GM12878 (cell line): ENCODE results near the gene GMDS. TPM values are rescaled to one million over a fixed set of nuclear protein-coding genes. Genes with fewer than 3 reads are reported as not detected.

Source experiments
- ATAC-seq: fragments of 200-7000 bp; cut with Tn5 transposase; 3 replicates; pipeline ENCODE4 v1.9.1; 2020; ENCODE audit warnings: mild to moderate bottlenecking, moderate library complexity
- BruUV-seq: library from RNA; stranded (reverse); fragments of 400-500 nt; replicated peaks from 2 replicates; lab custom pipeline; 2021; lab: Mats Ljungman, UMichigan
- CTCF ChIA-PET: fragments of 300-600 bp; sonication (Branson Sonifier 250); formaldehyde crosslinking; extraction: SDS; loops from one replicate; lab custom pipeline; 2021; ENCODE audit warnings: inconsistent platforms; lab: Yijun Ruan, JAX
- POLR2A ChIA-PET: fragments of 350-600 bp; formaldehyde crosslinking; extraction: SDS; loops from one replicate; lab custom pipeline; 2021; ENCODE audit warnings: inconsistent platforms; lab: Charles Lee
- RAD21 ChIA-PET: fragments of 300-600 bp; sonication (Branson Sonifier 250); formaldehyde crosslinking; loops from one replicate; lab custom pipeline; 2023; ENCODE audit warnings: antibody characterized with exemption; ENCODE audit not compliant: unreplicated experiment; lab: Charles Lee
- SMC1A ChIA-PET: fragments of 300-600 bp; sonication (Branson Sonifier 250); formaldehyde crosslinking; loops from one replicate; lab custom pipeline; 2023; ENCODE audit not compliant: unreplicated experiment, uncharacterized antibody; lab: Charles Lee
- DNase-seq: peaks from one replicate; pipeline ENCODE4 v3.0.0-alpha.2; 2011; ENCODE audit warnings: low read depth, low spot score
- FAIRE-seq: peaks from 3 replicates; lab custom pipeline; 2011; peaks lifted over from hg19 to GRCh38; lab: Jason Lieb, UNC
- H2AFZ ChIP-seq: 2 replicates; pipeline ENCODE4 v1.6.0; 2011; ENCODE audit warnings: low read depth, low read length, control low read depth; ENCODE audit not compliant: control insufficient read depth
- H3K27ac ChIP-seq: 2 replicates; pipeline ENCODE4 v1.5.1; 2011; ENCODE audit warnings: control low read depth; ENCODE audit not compliant: control insufficient read depth, insufficient read depth
- H3K27me3 ChIP-seq, 2 experiments: replicated peaks in 1 of 2; 2 replicates each; pipeline versions ENCODE4 v1.6.0 to v1.6.1; 2011; ENCODE audit warnings: low read length in 1 of 2; ENCODE audit not compliant: control insufficient read depth in 2 of 2, insufficient read depth in 2 of 2
- H3K36me3 ChIP-seq, 2 experiments: 2 replicates each; pipeline ENCODE4 v1.5.1; 2011; ENCODE audit warnings: low read length in 1 of 2; ENCODE audit not compliant: control insufficient read depth in 2 of 2, insufficient read depth in 2 of 2
- H3K4me1 ChIP-seq: 2 replicates; pipeline ENCODE4 v1.6.1; 2011; ENCODE audit warnings: mild to moderate bottlenecking, low read length, moderate library complexity, mixed read lengths; ENCODE audit not compliant: control insufficient read depth, insufficient read depth
- H3K4me2 ChIP-seq: 2 replicates; pipeline ENCODE4 v1.6.0; 2011; ENCODE audit warnings: control low read depth; ENCODE audit not compliant: control insufficient read depth, insufficient read depth
- H3K4me3 ChIP-seq: fragments of 200-600 bp; sonication (generic); 2 replicates; pipeline ENCODE4 v1.5.1; 2016
- H3K79me2 ChIP-seq: 2 replicates; pipeline ENCODE4 v1.6.0; 2011; ENCODE audit warnings: low read length; ENCODE audit not compliant: control insufficient read depth, insufficient read depth
- H3K9ac ChIP-seq: 2 replicates; pipeline ENCODE4 v1.8.0; 2011; ENCODE audit warnings: low read length, control low read depth, mixed read lengths; ENCODE audit not compliant: control insufficient read depth, insufficient read depth
- H3K9me3 ChIP-seq: replicated peaks from 3 replicates; pipeline ENCODE4 v1.5.1; 2011; ENCODE audit warnings: mild to moderate bottlenecking, low read length; ENCODE audit not compliant: control insufficient read depth, insufficient read depth
- H4K20me1 ChIP-seq: 2 replicates; pipeline ENCODE4 v1.6.0; 2011; ENCODE audit not compliant: control insufficient read depth, insufficient read depth
- BACH1 ChIP-seq: fragments of 450-650 bp; IDR thresholded peaks from 2 replicates; pipeline ENCODE4 v1.6.1; 2017; ENCODE audit warnings: mild to moderate bottlenecking, borderline replicate concordance
- CBFB ChIP-seq: IDR thresholded peaks from 2 replicates; pipeline ENCODE4 v1.6.1; 2016; ENCODE audit warnings: antibody characterized with exemption, low read depth
- CHD2 ChIP-seq: IDR thresholded peaks from 2 replicates; pipeline ENCODE4 v1.6.1; 2011; ENCODE audit warnings: low read depth, low read length, improper control_type of control experiment, borderline replicate concordance
- CTCF ChIP-seq, 3 experiments: IDR thresholded peaks in 2 of 3; conservative IDR thresholded peaks in 1 of 3; 2 replicates each; pipeline ENCODE4 v1.5.1; 2011; ENCODE audit warnings: low read depth in 3 of 3, low read length in 3 of 3, mild to moderate bottlenecking in 3 of 3, control low read depth in 2 of 3, moderate library complexity in 2 of 3, inconsistent platforms in 1 of 3, mixed read lengths in 1 of 3; ENCODE audit not compliant: control insufficient read depth in 2 of 3, insufficient read depth in 1 of 3; ENCODE audit errors: extremely low read depth in 1 of 3
- FOS ChIP-seq: IDR thresholded peaks from 3 replicates; pipeline ENCODE4 v1.6.1; 2011; ENCODE audit warnings: borderline replicate concordance; ENCODE audit not compliant: insufficient read length; ENCODE audit errors: extremely low read depth
- FOXM1 ChIP-seq: IDR thresholded peaks from 2 replicates; pipeline ENCODE4 v1.6.1; 2012; ENCODE audit warnings: low read depth, mild to moderate bottlenecking, inconsistent platforms, low read length, moderate library complexity
- HCFC1 ChIP-seq: fragments of 150-350 bp; IDR thresholded peaks from 2 replicates; pipeline ENCODE4 v1.6.1; 2014; ENCODE audit warnings: low read length
- HDAC2 ChIP-seq: fragments of 200-600 bp; sonication (generic); IDR thresholded peaks from 2 replicates; pipeline ENCODE4 v1.6.1; 2017
- JUNB ChIP-seq: IDR thresholded peaks from 2 replicates; pipeline ENCODE4 v1.6.1; 2016; ENCODE audit warnings: antibody characterized with exemption, mild to moderate bottlenecking
- KAT2A ChIP-seq: conservative IDR thresholded peaks from 2 replicates; pipeline ENCODE4 v1.6.1; 2011; ENCODE audit warnings: low read depth, low read length; ENCODE audit not compliant: control insufficient read depth
- KDM1A ChIP-seq: fragments of 200-600 bp; sonication (generic); IDR thresholded peaks from 2 replicates; pipeline ENCODE4 v1.6.1; 2016; ENCODE audit warnings: borderline replicate concordance
- MYB ChIP-seq: fragments of 150-350 bp; IDR thresholded peaks from 2 replicates; pipeline ENCODE4 v1.6.1; 2014; ENCODE audit warnings: mild to moderate bottlenecking, low read depth, low read length, borderline replicate concordance
- NRF1 ChIP-seq: conservative IDR thresholded peaks from 2 replicates; pipeline ENCODE4 v1.6.1; 2011; ENCODE audit warnings: mild to moderate bottlenecking, low read depth, low read length, improper control_type of control experiment
- PKNOX1 ChIP-seq: fragments of 450-650 bp; IDR thresholded peaks from 2 replicates; pipeline ENCODE4 v1.6.1; 2016; ENCODE audit warnings: mild to moderate bottlenecking
- POU2F2 ChIP-seq: IDR thresholded peaks from 3 replicates; pipeline ENCODE4 v1.6.1; 2011; ENCODE audit warnings: low read depth, mild to moderate bottlenecking, low read length, borderline replicate concordance
- RB1 ChIP-seq: fragments of 450-650 bp; formaldehyde crosslinking; IDR thresholded peaks from 2 replicates; pipeline ENCODE4 v1.6.1; 2017; ENCODE audit warnings: mild to moderate bottlenecking, borderline replicate concordance
- WRNIP1 ChIP-seq: IDR thresholded peaks from 2 replicates; pipeline ENCODE4 v1.6.1; 2011; ENCODE audit warnings: low read depth, low read length, improper control_type of control experiment, borderline replicate concordance
- WGBS: methylation state at CpG from one replicate; pipeline ENCODE4 v1.1.6; 2016; ENCODE audit warnings: low lambda C conversion rate; ENCODE audit not compliant: insufficient replicate concordance, insufficient coverage; ENCODE audit errors: missing lambda C conversion rate; 5-methylcytosine and 5-hydroxymethylcytosine counted together
- in situ Hi-C: fragments of 300-500 bp; cut with MboI; formaldehyde crosslinking; loops from 9 replicates; pipeline ENCODE4 v1.14.3; 2018; ENCODE audit warnings: mixed read lengths
- intact Hi-C: fragments of 100-400 bp; cut with micrococcal nuclease; formaldehyde crosslinking; loops from one replicate; pipeline ENCODE4 v1.14.2; 2022; ENCODE audit not compliant: unreplicated experiment
- polyA plus RNA-seq, 11 experiments: library from polyadenylated mRNA; depleted of rRNA in 4 of 11; unstranded in 6 of 11; stranded (reverse) in 5 of 11; fragments of >200 nt; fragmentation: Nextera tagmentation in 4 of 11; fragmentation: Illumina TruSeq in 1 of 11; extraction: Ambion mirVana in 4 of 11; extraction: Trizol in 1 of 11; gene quantifications; 1 replicate in 1 of 11; 2 replicates in 10 of 11; pipeline versions ENCODE4 v1.2.1 to v1.2.3, GENCODE V29; 2011 to 2016; ENCODE audit warnings: inconsistent platforms in 2 of 11, missing spikeins in 2 of 11, low read depth in 1 of 11
- total RNA-seq, 4 experiments: library from RNA; depleted of rRNA in 3 of 4; stranded (reverse); fragments of >200 nt in 3 of 4; fragmentation: Illumina TruSeq in 1 of 4; extraction: Trizol in 1 of 4; gene quantifications; 2 replicates each; pipeline versions ENCODE4 v1.2.1 to v1.2.3, GENCODE V29; 2013 to 2021
- TF ChIP-seq, protein P1 (sequence below): fragments of 450-650 bp; IDR thresholded peaks from 2 replicates; pipeline ENCODE4 v1.6.1; 2017; ENCODE audit warnings: low read depth, mild to moderate bottlenecking, moderate library complexity

GMDS gene
- total and polyA plus RNA-seq, 10 of the 15 experiments (the other 5 are each of a cell fraction or from before 2014, with no cell fraction given), result 0.61 to 53.8 (median 29.3) TPM

DNA sequence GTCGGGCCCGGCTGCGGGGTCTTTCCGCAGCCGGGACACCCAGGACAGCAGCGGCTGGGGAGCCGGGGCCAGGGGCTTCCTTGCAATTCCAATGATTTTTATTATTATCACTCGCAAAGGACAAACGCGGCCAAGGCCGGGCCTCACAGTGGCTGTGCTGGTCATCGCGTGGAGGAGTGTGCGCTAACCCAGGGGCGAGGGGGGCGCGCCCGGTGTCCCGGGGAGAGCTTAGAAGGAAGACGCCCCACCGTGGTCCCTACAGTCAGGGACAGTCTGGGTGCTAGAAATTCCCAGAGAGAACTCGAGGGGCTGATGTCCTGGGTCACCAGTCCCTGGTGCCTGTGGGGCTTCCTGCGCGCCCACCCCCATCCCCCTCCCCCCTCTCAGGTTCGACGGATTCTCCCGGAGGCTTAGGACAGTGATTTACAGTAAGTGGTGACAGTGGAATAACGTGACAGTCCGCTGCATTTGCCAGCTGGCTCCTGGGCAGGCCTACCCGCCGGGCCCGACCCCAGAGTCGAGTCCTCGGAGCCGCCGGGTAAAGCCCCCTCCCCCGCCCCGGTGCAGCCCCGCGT lies 626.2 kb downstream of the GMDS start (continued):
- TF ChIP-seq CTCF (IDR thresholded peaks at IDR 0.05 in 2 of 3, conservative IDR thresholded peaks at IDR 0.05 in 1 of 3; ENCODE audit: control insufficient read depth in 2 of 3, extremely low read depth in 1 of 3, insufficient read depth in 1 of 3, low read depth in 3 of 3, low read length in 3 of 3) (no peak), KDM1A (no peak), FOS (no peak), HDAC2 (no peak), RB1 (no peak)
- TF ChIP-seq, all 136 proteins: peak for 0

DNA sequence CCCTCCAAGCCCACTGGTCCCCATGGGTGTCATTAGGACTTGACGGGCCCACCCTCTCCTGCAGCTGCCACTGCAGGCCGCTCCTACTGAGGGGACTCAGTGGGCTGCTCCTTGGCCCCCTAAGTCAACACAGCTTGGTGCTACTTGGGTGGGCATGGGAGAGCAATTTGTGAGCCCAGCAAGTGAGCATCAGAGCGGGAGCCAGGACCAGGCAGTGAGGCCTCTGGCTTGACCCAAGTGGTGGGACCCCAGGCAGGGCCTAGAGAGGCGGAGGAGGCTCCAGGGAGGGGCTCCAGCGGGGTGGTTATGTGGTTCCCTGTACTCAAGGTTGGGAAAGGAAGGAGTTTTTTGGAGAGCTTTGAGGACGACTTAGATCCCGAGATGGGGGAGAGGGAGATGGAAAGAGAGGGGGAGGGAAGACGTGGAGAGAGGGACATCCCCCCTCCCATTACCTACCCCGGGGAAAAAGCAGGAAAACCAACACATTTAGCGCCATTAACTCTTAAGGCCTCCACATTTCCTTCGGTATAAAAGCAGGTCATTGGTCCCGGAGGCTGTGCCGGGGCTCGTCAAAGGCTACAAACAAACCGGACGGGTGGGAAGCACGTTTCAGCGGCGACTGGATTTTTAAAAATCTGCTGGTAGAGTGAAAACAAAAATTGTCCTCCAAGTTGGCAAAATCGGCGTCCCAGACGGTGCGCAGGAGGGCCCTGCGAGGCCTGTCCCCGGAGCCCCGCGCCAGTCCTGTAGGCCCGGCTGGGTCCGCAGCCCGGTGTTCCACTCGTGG lies 626.9 kb downstream of the GMDS start:
- ChIA-PET RAD21 (no interaction called here), POLR2A (no interaction called here), SMC1A (no interaction called here), CTCF (no interaction called here)
- Histone ChIP-seq H3K36me3 (no peaks in the 10 kb centered on the region), H4K20me1 (peaks cover 3% of the 10 kb centered on the region; the same call in 1 of the 2 replicates), H3K4me2 (no peak overlapping the region), H3K9ac (no peak overlapping the region), H2AFZ (no peak overlapping the region), H3K79me2 (no peaks in the 10 kb centered on the region), H3K27ac (no peak overlapping the region), H3K9me3 (no peaks in the 10 kb centered on the region; the same call in 2 of the 3 replicates), H3K27me3 (peaks cover 0 to 3% of the 10 kb centered on the region in 2 experiments; a peak in 3 of 4 replicates), H3K4me1 (no peaks in the 10 kb centered on the region), H3K4me3 (no peak overlapping the region)
- in situ Hi-C loops, result no loop called here
- no TSS peak for BruUV-seq
- intact Hi-C loops, result no loop called here
- DNase-seq (no peak), FAIRE-seq (no peak), ATAC-seq (no peak)
- WGBS, result 85% methylated on average over 30 of the region's 31 CpGs
- TF ChIP-seq MYB, result no peak
- TF ChIP-seq JUNB, result no peak
- TF ChIP-seq BACH1, result no peak
- no peak for TF ChIP-seq CBFB
- TF ChIP-seq NRF1, result no peak
- TF ChIP-seq HCFC1, result no peak
- no peak for TF ChIP-seq POU2F2
- no peak for TF ChIP-seq CHD2
- no peak for TF ChIP-seq FOXM1
- no peak for TF ChIP-seq KAT2A
- TF ChIP-seq, protein P1, sequence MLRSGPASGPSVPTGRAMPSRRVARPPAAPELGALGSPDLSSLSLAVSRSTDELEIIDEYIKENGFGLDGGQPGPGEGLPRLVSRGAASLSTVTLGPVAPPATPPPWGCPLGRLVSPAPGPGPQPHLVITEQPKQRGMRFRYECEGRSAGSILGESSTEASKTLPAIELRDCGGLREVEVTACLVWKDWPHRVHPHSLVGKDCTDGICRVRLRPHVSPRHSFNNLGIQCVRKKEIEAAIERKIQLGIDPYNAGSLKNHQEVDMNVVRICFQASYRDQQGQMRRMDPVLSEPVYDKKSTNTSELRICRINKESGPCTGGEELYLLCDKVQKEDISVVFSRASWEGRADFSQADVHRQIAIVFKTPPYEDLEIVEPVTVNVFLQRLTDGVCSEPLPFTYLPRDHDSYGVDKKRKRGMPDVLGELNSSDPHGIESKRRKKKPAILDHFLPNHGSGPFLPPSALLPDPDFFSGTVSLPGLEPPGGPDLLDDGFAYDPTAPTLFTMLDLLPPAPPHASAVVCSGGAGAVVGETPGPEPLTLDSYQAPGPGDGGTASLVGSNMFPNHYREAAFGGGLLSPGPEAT, result no peak
- no peak for TF ChIP-seq PKNOX1
- no peak for TF ChIP-seq WRNIP1
